GM12878 (cell line): Measurements from ENCODE around the gene PTGFRN. TPM values are rescaled to one million over a fixed set of nuclear protein-coding genes. Genes with fewer than 3 reads are reported as not detected.
A peak's percentile ranks its signal among the peaks of the same experiment; 100 is the strongest.

Experiments
- ATAC-seq: fragments of 200-7000 bp; cut with Tn5 transposase; 3 replicates; pipeline ENCODE4 v1.9.1; 2020; ENCODE audit warnings: mild to moderate bottlenecking, moderate library complexity
- BruUV-seq: library from RNA; stranded (reverse); fragments of 400-500 nt; replicated peaks from 2 replicates; lab custom pipeline; 2021; lab: Mats Ljungman, UMichigan
- CTCF ChIA-PET: fragments of 300-600 bp; sonication (Branson Sonifier 250); formaldehyde crosslinking; extraction: SDS; loops from one replicate; lab custom pipeline; 2021; ENCODE audit warnings: inconsistent platforms; lab: Yijun Ruan, JAX
- POLR2A ChIA-PET: fragments of 350-600 bp; formaldehyde crosslinking; extraction: SDS; loops from one replicate; lab custom pipeline; 2021; ENCODE audit warnings: inconsistent platforms; lab: Charles Lee
- RAD21 ChIA-PET: fragments of 300-600 bp; sonication (Branson Sonifier 250); formaldehyde crosslinking; loops from one replicate; lab custom pipeline; 2023; ENCODE audit warnings: antibody characterized with exemption; ENCODE audit not compliant: unreplicated experiment; lab: Charles Lee
- SMC1A ChIA-PET: fragments of 300-600 bp; sonication (Branson Sonifier 250); formaldehyde crosslinking; loops from one replicate; lab custom pipeline; 2023; ENCODE audit not compliant: unreplicated experiment, uncharacterized antibody; lab: Charles Lee
- DNase-seq: peaks from one replicate; pipeline ENCODE4 v3.0.0-alpha.2; 2011; ENCODE audit warnings: low read depth, low spot score
- FAIRE-seq: peaks from 3 replicates; lab custom pipeline; 2011; peaks lifted over from hg19 to GRCh38; lab: Jason Lieb, UNC
- H2AFZ ChIP-seq: 2 replicates; pipeline ENCODE4 v1.6.0; 2011; ENCODE audit warnings: low read depth, low read length, control low read depth; ENCODE audit not compliant: control insufficient read depth
- H3K27ac ChIP-seq: 2 replicates; pipeline ENCODE4 v1.5.1; 2011; ENCODE audit warnings: control low read depth; ENCODE audit not compliant: control insufficient read depth, insufficient read depth
- H3K27me3 ChIP-seq, 2 experiments: replicated peaks in 1 of 2; 2 replicates each; pipeline versions ENCODE4 v1.6.0 to v1.6.1; 2011; ENCODE audit warnings: low read length in 1 of 2; ENCODE audit not compliant: control insufficient read depth in 2 of 2, insufficient read depth in 2 of 2
- H3K36me3 ChIP-seq, 2 experiments: 2 replicates each; pipeline ENCODE4 v1.5.1; 2011; ENCODE audit warnings: low read length in 1 of 2; ENCODE audit not compliant: control insufficient read depth in 2 of 2, insufficient read depth in 2 of 2
- H3K4me1 ChIP-seq: 2 replicates; pipeline ENCODE4 v1.6.1; 2011; ENCODE audit warnings: mild to moderate bottlenecking, low read length, moderate library complexity, mixed read lengths; ENCODE audit not compliant: control insufficient read depth, insufficient read depth
- H3K4me2 ChIP-seq: 2 replicates; pipeline ENCODE4 v1.6.0; 2011; ENCODE audit warnings: control low read depth; ENCODE audit not compliant: control insufficient read depth, insufficient read depth
- H3K4me3 ChIP-seq: fragments of 200-600 bp; sonication (generic); 2 replicates; pipeline ENCODE4 v1.5.1; 2016
- H3K79me2 ChIP-seq: 2 replicates; pipeline ENCODE4 v1.6.0; 2011; ENCODE audit warnings: low read length; ENCODE audit not compliant: control insufficient read depth, insufficient read depth
- H3K9ac ChIP-seq: 2 replicates; pipeline ENCODE4 v1.8.0; 2011; ENCODE audit warnings: low read length, control low read depth, mixed read lengths; ENCODE audit not compliant: control insufficient read depth, insufficient read depth
- H3K9me3 ChIP-seq: replicated peaks from 3 replicates; pipeline ENCODE4 v1.5.1; 2011; ENCODE audit warnings: mild to moderate bottlenecking, low read length; ENCODE audit not compliant: control insufficient read depth, insufficient read depth
- H4K20me1 ChIP-seq: 2 replicates; pipeline ENCODE4 v1.6.0; 2011; ENCODE audit not compliant: control insufficient read depth, insufficient read depth
- ATF2 ChIP-seq: IDR thresholded peaks from 2 replicates; pipeline ENCODE4 v1.6.1; 2012; ENCODE audit warnings: low read length, inconsistent platforms
- HDAC2 ChIP-seq: fragments of 200-600 bp; sonication (generic); IDR thresholded peaks from 2 replicates; pipeline ENCODE4 v1.6.1; 2017
- HDGF ChIP-seq: fragments of 450-650 bp; IDR thresholded peaks from 2 replicates; pipeline ENCODE4 v1.6.1; 2016; ENCODE audit warnings: antibody characterized with exemption
- IKZF2 ChIP-seq, 2 experiments: fragments of 450-650 bp; IDR thresholded peaks; 2 replicates each; pipeline ENCODE4 v1.6.1; 2017; ENCODE audit warnings: mild to moderate bottlenecking in 2 of 2, moderate library complexity in 2 of 2
- JUNB ChIP-seq: IDR thresholded peaks from 2 replicates; pipeline ENCODE4 v1.6.1; 2016; ENCODE audit warnings: antibody characterized with exemption, mild to moderate bottlenecking
- JUND ChIP-seq: IDR thresholded peaks from 2 replicates; pipeline ENCODE4 v1.6.1; 2012; ENCODE audit warnings: low read depth, mild to moderate bottlenecking, low read length, improper control_type of control experiment, moderate library complexity
- KDM1A ChIP-seq: fragments of 200-600 bp; sonication (generic); IDR thresholded peaks from 2 replicates; pipeline ENCODE4 v1.6.1; 2016; ENCODE audit warnings: borderline replicate concordance
- MLLT1 ChIP-seq: fragments of 450-650 bp; IDR thresholded peaks from 2 replicates; pipeline ENCODE4 v1.6.1; 2016; ENCODE audit warnings: mild to moderate bottlenecking
- NBN ChIP-seq: fragments of 450-650 bp; IDR thresholded peaks from 2 replicates; pipeline ENCODE4 v1.6.1; 2016
- NFYA ChIP-seq: IDR thresholded peaks from 2 replicates; pipeline ENCODE4 v1.6.1; 2011; ENCODE audit warnings: low read depth, mild to moderate bottlenecking, low read length, improper control_type of control experiment, borderline replicate concordance
- SIN3A ChIP-seq: IDR thresholded peaks from 2 replicates; pipeline ENCODE4 v1.6.1; 2012; ENCODE audit warnings: low read depth, low read length, improper control_type of control experiment
- SMC3 ChIP-seq: IDR thresholded peaks from 2 replicates; pipeline ENCODE4 v1.6.1; 2011; ENCODE audit warnings: low read length, improper control_type of control experiment, borderline replicate concordance
- TARDBP ChIP-seq: IDR thresholded peaks from 2 replicates; pipeline ENCODE4 v1.6.1; 2016; ENCODE audit warnings: borderline replicate concordance
- ZBTB33 ChIP-seq: fragments of 450-650 bp; IDR thresholded peaks from 2 replicates; pipeline ENCODE4 v1.6.1; 2017; ENCODE audit warnings: mild to moderate bottlenecking
- ZNF687 ChIP-seq: fragments of 450-650 bp; IDR thresholded peaks from 2 replicates; pipeline ENCODE4 v1.6.1; 2017; ENCODE audit warnings: mild to moderate bottlenecking, moderate library complexity
- WGBS: methylation state at CpG from one replicate; pipeline ENCODE4 v1.1.6; 2016; ENCODE audit warnings: low lambda C conversion rate; ENCODE audit not compliant: insufficient replicate concordance, insufficient coverage; ENCODE audit errors: missing lambda C conversion rate; 5-methylcytosine and 5-hydroxymethylcytosine counted together
- in situ Hi-C: fragments of 300-500 bp; cut with MboI; formaldehyde crosslinking; loops from 9 replicates; pipeline ENCODE4 v1.14.3; 2018; ENCODE audit warnings: mixed read lengths
- intact Hi-C: fragments of 100-400 bp; cut with micrococcal nuclease; formaldehyde crosslinking; loops from one replicate; pipeline ENCODE4 v1.14.2; 2022; ENCODE audit not compliant: unreplicated experiment
- polyA plus RNA-seq, 11 experiments: library from polyadenylated mRNA; depleted of rRNA in 4 of 11; unstranded in 6 of 11; stranded (reverse) in 5 of 11; fragments of >200 nt; fragmentation: Nextera tagmentation in 4 of 11; fragmentation: Illumina TruSeq in 1 of 11; extraction: Ambion mirVana in 4 of 11; extraction: Trizol in 1 of 11; gene quantifications; 1 replicate in 1 of 11; 2 replicates in 10 of 11; pipeline versions ENCODE4 v1.2.1 to v1.2.3, GENCODE V29; 2011 to 2016; ENCODE audit warnings: inconsistent platforms in 2 of 11, missing spikeins in 2 of 11, low read depth in 1 of 11
- total RNA-seq, 4 experiments: library from RNA; depleted of rRNA in 3 of 4; stranded (reverse); fragments of >200 nt in 3 of 4; fragmentation: Illumina TruSeq in 1 of 4; extraction: Trizol in 1 of 4; gene quantifications; 2 replicates each; pipeline versions ENCODE4 v1.2.1 to v1.2.3, GENCODE V29; 2013 to 2021

Gene PTGFRN
- total and polyA plus RNA-seq, 10 of the 15 experiments (the other 5 are each of a cell fraction or from before 2014, with no cell fraction given), result 2.7 to 8.3 (median 5.1) TPM

GRCh38 chr1:116879478-116880133 lies 30.1 kb upstream of the PTGFRN start:
- Histone ChIP-seq H3K9me3 (no peaks in the 10 kb centered on the region; the same call in 2 of the 3 replicates), H3K4me2 (peak overlapping the region; percentile 35), H3K4me3 (no peak overlapping the region), H3K27me3 (no peaks in the 10 kb centered on the region), H4K20me1 (no peaks in the 10 kb centered on the region), H3K27ac (peak overlapping the region; percentile 4), H2AFZ (peak overlapping the region; percentile 29), H3K4me1 (peaks cover 14% of the 10 kb centered on the region; the same call in 1 of the 2 replicates), H3K79me2 (no peaks in the 10 kb centered on the region), H3K36me3 (no peaks in the 10 kb centered on the region), H3K9ac (peak overlapping the region; percentile 51; the same call in 1 of the 2 replicates)
- CTCF ChIA-PET, result interaction anchor here (1.0 to 8.4 kb wide), 19 partner anchors 10 to 181 kb away, joined by 3 to 82 read pairs (median 8); partner anchors contain the start of gene TTF2
- in situ Hi-C loops (no loop called here), intact Hi-C loops (loop anchor here (2.0 to 5.0 kb wide), 3 partner anchors 53 to 305 kb away; no protein-coding TSS in a partner anchor)
- ATAC-seq (no peak; the same call in 2 of the 3 replicates), FAIRE-seq (no peak), DNase-seq (no peak)
- TSS peak; percentile 96 for BruUV-seq
- WGBS, result 56% methylated on average over 10 of the region's 10 CpGs
- POLR2A ChIA-PET, result interaction anchor here (1.0 to 3.1 kb wide), 10 partner anchors 24 to 181 kb away, joined by 3 to 15 read pairs (median 7); partner anchors contain the start of gene TTF2
- SMC1A ChIA-PET, result interaction anchor here (0.6 to 11.0 kb wide), 30 partner anchors 10 to 307 kb away, joined by 3 to 146 read pairs (median 7); partner anchors contain the start of genes CD101 and TTF2
- RAD21 ChIA-PET, result interaction anchor here (0.6 to 10.2 kb wide), 23 partner anchors 10 to 311 kb away, joined by 3 to 138 read pairs (median 5); partner anchors contain the start of genes CD101 and TTF2
- no peak for TF ChIP-seq JUND
- TF ChIP-seq IKZF2 (IDR thresholded peaks at IDR 0.05), result 0 out of 4 replicates have a peak, but pooled peaks of 1 of the 2 experiments have one; percentile 2
- TF ChIP-seq HDGF, result no peak
- TF ChIP-seq KDM1A, result no peak
- TF ChIP-seq ZBTB33, result 0 out of 2 replicates have a peak, but pooled peaks have one; percentile 30
- no peak for TF ChIP-seq SIN3A
- no peak for TF ChIP-seq ATF2
- no peak for TF ChIP-seq ZNF687
- TF ChIP-seq NFYA, result no peak
- TF ChIP-seq NBN, result peak; percentile 9; the same call in 1 of the 2 replicates
- TF ChIP-seq HDAC2, result no peak
- TF ChIP-seq MLLT1, result peak; percentile 72; the same call in 1 of the 2 replicates
- TF ChIP-seq TARDBP, result no peak
- no peak for TF ChIP-seq JUNB
- TF ChIP-seq SMC3, result no peak
